ENCODE data around the gene PIGQ.

PIGQ gene

DNA sequence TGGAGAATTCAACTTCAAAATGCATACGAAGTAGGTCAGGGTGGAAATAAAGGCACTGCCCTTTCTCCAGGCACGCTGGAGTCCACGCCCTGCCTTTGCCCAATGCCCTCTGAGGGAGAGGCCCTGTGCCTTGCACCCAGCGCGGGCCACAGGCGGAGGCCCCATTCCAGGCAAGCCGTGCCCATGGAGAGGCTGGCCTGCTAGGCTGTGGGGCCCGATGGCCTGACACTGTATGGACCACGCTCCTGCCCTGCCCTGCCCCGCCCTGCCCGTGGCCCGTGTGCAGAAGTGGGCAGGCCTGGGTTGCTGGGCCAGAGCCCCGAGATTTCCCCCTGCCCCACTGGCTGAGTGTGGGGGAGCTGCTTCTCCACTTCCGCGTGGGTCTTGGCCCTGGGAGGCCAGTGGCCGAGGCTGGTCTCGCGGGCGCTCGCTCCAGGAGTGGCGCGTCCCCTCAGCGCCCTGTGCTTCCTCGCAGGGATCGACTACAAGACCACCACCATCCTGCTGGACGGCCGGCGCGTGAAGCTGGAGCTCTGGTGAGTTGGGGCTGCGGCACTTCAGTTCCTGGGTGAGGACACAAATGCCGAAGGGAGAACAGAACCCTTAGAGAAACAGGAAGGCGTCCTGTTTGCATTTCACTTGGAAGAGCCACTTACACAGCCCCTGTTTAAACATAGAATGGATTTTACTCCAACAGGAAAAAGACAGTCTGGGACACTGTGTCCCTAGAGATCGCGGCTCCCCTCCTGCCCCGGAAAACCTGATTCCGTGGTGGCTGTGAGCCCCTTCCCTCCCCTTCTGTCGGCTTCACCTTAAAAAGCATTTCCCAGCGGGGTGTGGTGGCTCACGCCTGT lies 47.2 kb downstream of the PIGQ start:
- in situ Hi-C loops (cut with HindIII; ENCODE audit: low sequenced_read_pairs): no loop called here
- no peak for DNase-seq (ENCODE audit: low read depth)
- no peak overlapping the region for H3K4me3 ChIP-seq (ENCODE audit: low read depth, low read length)
- TF ChIP-seq, protein P1, sequence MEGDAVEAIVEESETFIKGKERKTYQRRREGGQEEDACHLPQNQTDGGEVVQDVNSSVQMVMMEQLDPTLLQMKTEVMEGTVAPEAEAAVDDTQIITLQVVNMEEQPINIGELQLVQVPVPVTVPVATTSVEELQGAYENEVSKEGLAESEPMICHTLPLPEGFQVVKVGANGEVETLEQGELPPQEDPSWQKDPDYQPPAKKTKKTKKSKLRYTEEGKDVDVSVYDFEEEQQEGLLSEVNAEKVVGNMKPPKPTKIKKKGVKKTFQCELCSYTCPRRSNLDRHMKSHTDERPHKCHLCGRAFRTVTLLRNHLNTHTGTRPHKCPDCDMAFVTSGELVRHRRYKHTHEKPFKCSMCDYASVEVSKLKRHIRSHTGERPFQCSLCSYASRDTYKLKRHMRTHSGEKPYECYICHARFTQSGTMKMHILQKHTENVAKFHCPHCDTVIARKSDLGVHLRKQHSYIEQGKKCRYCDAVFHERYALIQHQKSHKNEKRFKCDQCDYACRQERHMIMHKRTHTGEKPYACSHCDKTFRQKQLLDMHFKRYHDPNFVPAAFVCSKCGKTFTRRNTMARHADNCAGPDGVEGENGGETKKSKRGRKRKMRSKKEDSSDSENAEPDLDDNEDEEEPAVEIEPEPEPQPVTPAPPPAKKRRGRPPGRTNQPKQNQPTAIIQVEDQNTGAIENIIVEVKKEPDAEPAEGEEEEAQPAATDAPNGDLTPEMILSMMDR (IDR thresholded peaks at IDR 0.05; ENCODE audit: low read depth, low read length, missing control alignments): no peak

GRCh38 chr16:617855-618254 lies 48.1 kb downstream of the PIGQ start:
- H3K4me3 ChIP-seq (ENCODE audit: low read depth, low read length): no peak overlapping the region
- no peak for DNase-seq (ENCODE audit: low read depth)
- in situ Hi-C loops (cut with HindIII; ENCODE audit: low sequenced_read_pairs): no loop called here
- TF ChIP-seq, protein P1 (IDR thresholded peaks at IDR 0.05; ENCODE audit: low read depth, low read length, missing control alignments): no peak

GRCh38 chr16:619476-620100 lies 49.8 kb downstream of the PIGQ start:
- no peak for DNase-seq (ENCODE audit: low read depth)
- in situ Hi-C loops (cut with HindIII; ENCODE audit: low sequenced_read_pairs): no loop called here
- no peak overlapping the region for H3K4me3 ChIP-seq (ENCODE audit: low read depth, low read length)
- TF ChIP-seq, protein P1 (IDR thresholded peaks at IDR 0.05; ENCODE audit: low read depth, low read length, missing control alignments): no peak

DNA sequence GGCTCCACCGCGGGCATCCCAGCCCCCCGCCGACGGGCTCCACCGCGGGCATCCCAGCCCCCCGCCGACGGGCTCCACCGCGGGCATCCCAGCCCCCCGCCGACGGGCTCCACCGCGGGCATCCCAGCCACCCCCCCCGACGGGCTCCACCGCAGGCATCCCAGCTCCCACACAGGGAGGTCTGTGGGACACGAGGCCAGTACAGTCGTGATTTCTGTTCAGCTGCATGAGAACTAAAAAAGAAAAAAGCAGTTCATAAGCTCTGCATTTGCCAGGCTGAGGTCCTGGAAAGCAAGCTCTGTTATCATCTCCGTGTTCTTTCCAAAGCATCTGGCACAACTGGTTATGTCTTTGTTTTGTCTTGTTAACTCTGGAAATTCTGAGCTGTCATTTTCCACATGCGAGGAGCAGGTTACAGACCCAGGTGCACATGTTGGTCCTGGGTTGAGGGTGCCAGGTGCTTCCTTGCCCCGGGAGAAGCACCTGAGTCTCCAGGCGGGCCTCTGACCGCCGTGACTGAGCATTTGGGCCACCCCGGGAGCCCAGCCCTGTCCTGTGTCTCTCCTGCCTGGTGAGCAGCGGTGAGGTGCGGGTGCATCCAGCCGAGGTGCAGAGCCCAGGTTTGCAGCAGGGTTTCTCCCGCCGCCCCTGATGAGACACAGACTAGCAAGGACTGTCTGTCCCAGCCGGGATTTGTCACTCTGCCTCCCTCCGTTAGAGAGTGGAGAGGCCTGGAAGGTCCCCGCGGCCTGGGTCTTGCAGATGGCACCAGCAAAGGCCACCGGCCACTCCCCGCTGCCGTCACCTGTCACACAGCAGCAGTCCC lies 51.1 kb downstream of the PIGQ start:
- TF ChIP-seq, protein P1 (IDR thresholded peaks at IDR 0.05; ENCODE audit: low read depth, low read length, missing control alignments): no peak
- in situ Hi-C loops (cut with HindIII; ENCODE audit: low sequenced_read_pairs): no loop called here
- no peak for DNase-seq (ENCODE audit: low read depth)
- H3K4me3 ChIP-seq (ENCODE audit: low read depth, low read length): no peak overlapping the region

DNA sequence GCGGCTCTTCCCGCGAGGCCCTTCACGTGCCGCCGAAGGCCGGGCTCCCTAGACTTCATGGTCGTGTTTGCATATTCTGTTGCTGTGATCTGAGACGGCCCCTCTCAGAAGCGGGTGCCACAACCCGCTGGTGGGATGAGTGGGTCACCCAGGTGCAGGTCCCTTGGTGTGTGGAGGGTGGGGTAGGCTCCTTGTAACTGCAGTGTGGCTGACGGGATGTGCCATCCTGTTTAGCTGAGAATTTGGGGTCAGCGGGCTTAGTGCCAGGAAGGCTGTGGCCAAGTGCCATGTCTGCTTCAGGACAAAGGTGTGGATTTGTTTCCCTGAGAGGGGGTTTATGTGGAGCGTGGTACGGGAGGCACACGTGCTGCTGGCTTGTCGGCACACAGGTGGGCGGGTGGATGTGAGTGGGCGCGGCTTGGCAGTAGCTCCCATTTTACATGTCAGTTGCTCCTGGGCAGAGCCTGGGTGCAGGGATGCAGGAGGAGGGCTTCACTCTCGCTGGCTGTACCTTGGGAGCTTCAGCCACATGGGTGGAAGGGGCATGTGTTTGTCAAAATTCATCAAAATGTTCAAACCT lies 51.8 kb downstream of the PIGQ start:
- DNase-seq (ENCODE audit: low read depth): no peak
- in situ Hi-C loops (cut with HindIII; ENCODE audit: low sequenced_read_pairs): no loop called here
- H3K4me3 ChIP-seq (ENCODE audit: low read depth, low read length): no peak overlapping the region
- TF ChIP-seq, protein P1 (IDR thresholded peaks at IDR 0.05; ENCODE audit: low read depth, low read length, missing control alignments): no peak

- in situ Hi-C loops (cut with HindIII; ENCODE audit: low sequenced_read_pairs): no loop called here
- TF ChIP-seq, protein P1 (IDR thresholded peaks at IDR 0.05; ENCODE audit: low read depth, low read length, missing control alignments): no peak
- no peak overlapping the region for H3K4me3 ChIP-seq (ENCODE audit: low read depth, low read length)
- DNase-seq (ENCODE audit: low read depth): no peak
Measured at GRCh38 chr16:622920-623280, 53.1 kb downstream of the PIGQ start.

Measured in astrocyte of the cerebellum (primary cell).